Kidney (tissue), 14 donors: ENCODE results near the gene TNRC6C. TPM values are rescaled to one million over a fixed set of nuclear protein-coding genes. Genes with fewer than 3 reads are reported as not detected.
A peak's percentile ranks its signal among the peaks of the same experiment; 100 is the strongest.

Experiments
- DNase-seq, 5 donors: peaks; one replicate each; pipeline ENCODE4 v3.0.0-alpha.2; 2013 to 2020
- FAIRE-seq: peaks from 2 replicates; lab custom pipeline; 2012; peaks lifted over from hg19 to GRCh38; lab: Jason Lieb, UNC
- H3K27ac ChIP-seq, 2 donors: one replicate each; pipeline ENCODE4 v1.7.0; 2013; ENCODE audit warnings: low read depth in 2 of 2, low read length in 2 of 2, inconsistent platforms in 1 of 2
- H3K27me3 ChIP-seq: one replicate; pipeline ENCODE4 v1.7.1; 2013; ENCODE audit warnings: low read length, inconsistent platforms; ENCODE audit not compliant: control insufficient read depth, insufficient read depth
- H3K36me3 ChIP-seq, 3 donors: one replicate each; pipeline versions ENCODE4 v1.7.0 to v1.7.1; 2013; ENCODE audit warnings: low read length in 3 of 3, control low read depth in 1 of 3, inconsistent platforms in 1 of 3; ENCODE audit not compliant: insufficient read depth in 3 of 3, control insufficient read depth in 2 of 3
- H3K4me1 ChIP-seq, 3 donors: one replicate each; pipeline versions ENCODE4 v1.7.0 to v1.7.1; 2013; ENCODE audit warnings: low read length in 3 of 3, inconsistent platforms in 1 of 3, low read depth in 1 of 3; ENCODE audit not compliant: control insufficient read depth in 2 of 3, insufficient read depth in 2 of 3
- H3K4me3 ChIP-seq, 3 donors: one replicate each; pipeline versions ENCODE4 v1.7.0 to v1.8.1; 2013; ENCODE audit warnings: low read length in 3 of 3, control low read depth in 1 of 3, inconsistent platforms in 1 of 3
- H3K9ac ChIP-seq, 3 donors: one replicate each; pipeline versions ENCODE4 v1.7.0 to v1.7.1; 2013; ENCODE audit warnings: low read length in 3 of 3, control low read depth in 1 of 3, inconsistent platforms in 1 of 3
- H3K9me3 ChIP-seq, 3 donors: one replicate each; pipeline versions ENCODE4 v1.7.0 to v1.7.1; 2013; ENCODE audit warnings: low read length in 3 of 3, control low read depth in 1 of 3, inconsistent platforms in 1 of 3; ENCODE audit not compliant: control insufficient read depth in 2 of 3, insufficient read depth in 1 of 3
- CTCF ChIP-seq: IDR thresholded peaks from 3 replicates; pipeline ENCODE4 v1.5.1; 2012; ENCODE audit warnings: mild to moderate bottlenecking, moderate library complexity, borderline replicate concordance; ENCODE audit not compliant: insufficient read depth; ENCODE audit errors: extremely low read depth
- intact Hi-C: fragments of 100-400 bp; cut with DNase I; formaldehyde crosslinking; loops from one replicate; pipeline ENCODE4 v1.11.1; 2022
- polyA plus RNA-seq: library from polyadenylated mRNA; stranded (reverse); fragments of 350-450 nt; fragmentation: Illumina TruSeq; extraction: RNeasy Lipid Tissue Mini Kit (QIAGEN cat#74804); gene quantifications from one replicate; pipeline ENCODE4 v1.2.3, GENCODE V29; 2014; ENCODE audit warnings: low read depth, low replicate concordance; ENCODE audit not compliant: insufficient read depth
- total RNA-seq: library from RNA; stranded (reverse); fragmentation: NEBNext Ultra II Directional; extraction: Animal tissue kit (Norgen Biotek cat#: 25700); gene quantifications from one replicate; pipeline ENCODE4 v1.2.1, GENCODE V29; 2021
- donor health status: control.
- donor health status: control.
- donor health status: control.
- donor health status: control.
- donor health status: control.
- donor health status: DM: yes; HTN: yes; CAD: no.
- donor health status: Normal renal cell carcinoma (clear cell type).

TNRC6C gene
- total and polyA plus RNA-seq, 2 donors from 2014 or later: 1.9 to 29.4 TPM

GRCh38 chr17:78051186-78051972 is 92.9 kb downstream of the TNRC6C start:
- intact Hi-C loops: no loop called here

DNA sequence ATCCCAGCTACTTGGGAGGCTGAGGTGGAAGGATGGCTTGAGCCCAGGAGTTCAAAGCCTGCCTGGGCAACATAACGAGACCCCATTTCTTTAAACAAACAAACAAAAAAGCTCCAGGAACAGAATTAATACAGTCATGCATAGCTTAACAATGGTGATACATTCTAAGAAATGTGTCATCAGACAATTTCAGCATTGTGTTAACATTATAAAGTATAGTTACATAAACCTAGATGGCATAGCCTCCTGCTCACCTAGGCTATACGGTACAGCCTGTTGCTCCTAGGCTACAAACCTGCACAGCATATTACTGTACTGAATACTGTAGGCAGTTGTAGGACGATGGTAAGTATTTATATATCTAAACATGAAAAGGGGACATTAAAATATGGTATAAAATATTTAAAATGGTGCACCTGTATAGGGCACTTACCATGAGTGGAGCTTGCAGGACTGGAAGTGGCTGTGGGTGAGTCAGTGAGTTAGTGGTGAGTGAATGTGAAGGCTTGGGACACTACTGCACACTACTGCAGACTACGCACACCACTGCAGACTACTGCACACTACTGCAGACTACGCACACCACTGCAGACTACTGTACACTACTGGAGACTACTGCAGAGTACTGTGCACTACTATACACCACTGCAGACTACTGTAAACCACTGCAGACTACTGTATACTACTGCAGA is 95.4 kb downstream of the TNRC6C start:
- no peaks in the 10 kb centered on the region for H3K9me3 ChIP-seq
- FAIRE-seq (no peak), DNase-seq (no peak)
- H3K9ac ChIP-seq: no peak overlapping the region
- intact Hi-C loops: no loop called here
- peaks cover 14 to 24% (median 23%) of the 10 kb centered on the region in 3 donors for H3K36me3 ChIP-seq
- H3K4me1 ChIP-seq: peaks cover 4 to 11% (median 5%) of the 10 kb centered on the region in 3 donors
- H3K27ac ChIP-seq: no peak overlapping the region
- H3K4me3 ChIP-seq: no peak overlapping the region
- H3K27me3 ChIP-seq: no peaks in the 10 kb centered on the region
- no peak for TF ChIP-seq CTCF

More at GRCh38 chr17:78051186-78051972, 92.9 kb downstream of the TNRC6C start:
- no peak for DNase-seq
- H3K27ac ChIP-seq: no peak overlapping the region
- H3K4me3 ChIP-seq: no peak overlapping the region
- no peaks in the 10 kb centered on the region for H3K27me3 ChIP-seq
- no peaks in the 10 kb centered on the region for H3K9me3 ChIP-seq
- FAIRE-seq: no peak
- H3K9ac ChIP-seq: no peak overlapping the region
- peaks cover 14 to 26% (median 25%) of the 10 kb centered on the region in 3 donors for H3K36me3 ChIP-seq
- no peaks in the 10 kb centered on the region for H3K4me1 ChIP-seq
- TF ChIP-seq CTCF: no peak

DNA sequence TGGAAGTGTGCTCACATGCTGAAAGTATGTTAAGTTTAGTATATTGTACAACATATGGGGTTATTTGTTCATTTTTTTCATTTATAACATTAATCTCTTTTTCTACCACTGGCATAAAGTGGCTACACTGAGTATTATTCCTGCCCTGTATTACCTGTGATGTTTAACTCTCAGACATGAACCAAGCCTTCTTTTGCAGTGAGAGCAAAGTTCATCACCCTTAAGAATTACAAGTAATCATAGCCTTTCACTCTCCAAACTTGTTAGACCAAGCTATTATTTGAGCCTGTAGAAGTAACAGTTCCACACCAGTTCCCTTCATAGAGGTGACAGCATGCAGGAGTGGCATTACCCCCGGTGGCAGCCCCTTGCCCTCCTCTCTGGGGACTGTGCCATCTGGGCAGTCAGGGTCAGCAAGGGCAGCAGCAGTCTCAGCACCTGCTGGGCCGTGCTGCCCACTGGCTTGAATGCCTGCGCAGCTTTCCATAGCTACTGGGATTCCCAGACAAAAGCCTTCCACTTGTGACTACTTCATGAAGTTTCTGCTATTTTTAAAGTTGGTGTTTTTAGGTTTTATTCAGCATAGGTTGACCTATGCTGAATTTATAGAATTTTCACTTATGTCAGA is 98.7 kb downstream of the TNRC6C start:
- no peaks in the 10 kb centered on the region for H3K27me3 ChIP-seq
- FAIRE-seq (no peak), DNase-seq (no peak)
- no peak overlapping the region for H3K27ac ChIP-seq
- peak overlapping the region in 1 of 3 donors; percentile 17 for H3K9ac ChIP-seq
- peaks cover 6 to 9% (median 8%) of the 10 kb centered on the region in 3 donors for H3K36me3 ChIP-seq
- H3K9me3 ChIP-seq: no peaks in the 10 kb centered on the region
- H3K4me3 ChIP-seq: no peak overlapping the region
- TF ChIP-seq CTCF: no peak
- peaks cover 4 to 11% (median 6%) of the 10 kb centered on the region in 3 donors for H3K4me1 ChIP-seq
- intact Hi-C loops: no loop called here
